Stimulated activated CD4-positive, alpha-beta T cell treated with anti-CD3 and anti-CD28 coated beads, Interleukin-2, amount 100 ng/mL, for 24 hours (primary cell): Measurements from ENCODE around the gene PDPN.
"Not testable (repeated sequence)": the region's sequence is repeated elsewhere in the genome, so short reads cannot be mapped to it uniquely, and the experiment has no call there.

Experiments used
- DNase-seq, 2 donors: peaks; one replicate each; pipeline ENCODE4 v3.0.0-alpha.2; 2020

Gene PDPN, protein sequence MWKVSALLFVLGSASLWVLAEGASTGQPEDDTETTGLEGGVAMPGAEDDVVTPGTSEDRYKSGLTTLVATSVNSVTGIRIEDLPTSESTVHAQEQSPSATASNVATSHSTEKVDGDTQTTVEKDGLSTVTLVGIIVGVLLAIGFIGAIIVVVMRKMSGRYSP

GRCh38 chr1:13583595-13583965 is at the start of gene PDPN:
TSS of gene PDPN (plus strand) at chr1:13583832. CDS start at chr1:13584034, 202 bp downstream.
- DNase-seq, result no peak

- DNase-seq, result no peak
These were observed 48.4 kb upstream of the PDPN start for GRCh38 chr1:13535227-13535626.

DNA sequence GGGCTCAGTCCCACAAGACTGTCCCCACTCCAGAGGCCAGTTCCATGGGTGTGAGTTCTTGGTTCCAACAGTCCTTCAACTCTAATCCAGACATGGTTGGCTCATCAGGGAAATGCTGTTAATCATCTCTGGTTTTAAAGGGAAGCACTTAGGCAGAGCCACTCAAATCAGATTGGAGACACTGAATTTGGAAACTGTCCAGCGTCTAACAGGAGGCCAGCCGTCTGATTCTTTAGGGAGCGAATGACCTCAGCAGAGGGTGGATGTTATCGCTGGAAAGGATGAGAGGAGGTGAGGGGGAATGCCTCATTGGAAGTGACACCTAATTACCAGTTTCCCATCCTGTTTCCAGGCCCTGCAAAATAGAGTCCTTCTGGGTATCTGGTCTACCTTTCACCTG is 47.1 kb upstream of the PDPN start:
- no peak for DNase-seq

- no peak for DNase-seq
These were observed 44.8 kb upstream of the PDPN start for GRCh38 chr1:13538832-13539231.

DNA sequence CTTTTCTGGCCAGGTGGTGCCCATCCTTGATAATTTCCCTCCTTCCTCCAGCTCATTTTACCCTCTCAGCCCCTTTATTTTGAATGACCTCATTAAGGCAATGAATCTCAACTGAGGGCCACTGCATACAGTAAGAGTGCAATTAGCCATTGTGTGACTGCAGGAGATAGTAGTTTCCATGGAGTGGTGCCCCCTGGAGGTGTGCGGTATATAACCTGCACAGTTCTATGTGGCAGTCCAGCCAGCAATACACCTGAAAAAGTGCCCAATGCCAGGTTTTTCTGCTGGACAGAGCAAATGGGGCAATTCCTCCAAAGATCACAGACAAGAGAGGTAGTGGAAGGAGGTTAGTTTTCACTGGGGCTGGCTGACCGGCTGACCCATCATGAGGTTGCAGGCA is 43.9 kb upstream of the PDPN start:
- DNase-seq, result no peak

DNA sequence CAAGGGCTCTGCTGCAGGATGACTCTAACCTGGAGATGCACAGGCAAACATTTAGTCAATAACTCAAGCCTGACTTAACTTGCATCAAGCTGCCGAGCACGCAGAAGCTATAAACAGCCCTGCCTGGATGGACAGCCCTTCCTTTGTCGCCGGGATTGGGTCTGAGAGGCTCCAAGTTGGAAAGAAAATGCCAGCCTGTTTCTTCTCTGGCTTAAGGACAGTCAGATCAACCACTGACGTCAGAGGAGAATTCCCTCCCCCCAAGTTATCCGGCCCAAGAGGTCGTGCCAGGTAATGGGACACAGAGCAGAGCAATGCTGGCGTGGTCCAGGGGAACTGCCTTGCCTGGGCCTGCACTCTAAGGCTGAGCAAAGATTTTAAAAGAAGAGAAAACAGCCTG is 42.8 kb upstream of the PDPN start:
- DNase-seq, result no peak

- no peak for DNase-seq
These were observed 42.0 kb upstream of the PDPN start for GRCh38 chr1:13541435-13542215.

DNA sequence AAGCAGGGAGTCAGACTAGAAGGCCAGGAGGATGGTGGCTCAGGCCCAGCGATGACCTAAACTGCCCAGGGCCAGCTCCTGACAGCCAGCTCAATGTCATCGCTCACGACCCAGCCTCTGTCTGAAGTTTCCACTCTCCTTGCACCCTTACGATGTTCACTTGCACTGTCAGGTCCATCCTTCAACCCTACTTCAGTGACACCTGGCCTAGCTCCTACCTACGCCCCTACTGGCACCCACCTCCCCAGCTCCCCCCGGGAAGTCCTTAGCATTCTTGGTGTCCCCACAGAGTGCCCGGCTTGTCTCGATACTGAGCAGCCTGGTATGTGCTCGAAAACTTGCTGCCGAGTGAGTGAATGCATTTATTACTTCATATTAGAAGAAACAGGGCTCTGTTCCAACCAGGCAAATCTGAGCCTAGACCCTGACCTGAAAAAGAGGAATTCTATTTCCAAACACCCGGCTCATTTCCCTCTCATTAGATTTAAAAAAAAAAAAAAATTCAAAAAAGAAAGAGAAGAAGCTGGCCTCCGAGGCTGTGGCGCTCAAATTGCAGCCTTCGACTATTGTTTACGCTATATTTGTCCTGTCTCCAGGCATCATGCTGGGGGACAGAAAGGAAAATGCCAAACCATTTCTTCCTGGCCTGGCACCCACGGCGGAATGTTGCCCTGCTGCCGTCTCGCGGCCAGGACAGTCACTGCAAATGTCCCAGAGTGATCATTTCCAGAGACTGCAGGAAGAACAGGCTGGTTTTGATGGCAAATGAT is 40.0 kb upstream of the PDPN start:
- no peak for DNase-seq

- DNase-seq, result no peak
These were observed 39.4 kb upstream of the PDPN start for GRCh38 chr1:13544221-13544556.

DNA sequence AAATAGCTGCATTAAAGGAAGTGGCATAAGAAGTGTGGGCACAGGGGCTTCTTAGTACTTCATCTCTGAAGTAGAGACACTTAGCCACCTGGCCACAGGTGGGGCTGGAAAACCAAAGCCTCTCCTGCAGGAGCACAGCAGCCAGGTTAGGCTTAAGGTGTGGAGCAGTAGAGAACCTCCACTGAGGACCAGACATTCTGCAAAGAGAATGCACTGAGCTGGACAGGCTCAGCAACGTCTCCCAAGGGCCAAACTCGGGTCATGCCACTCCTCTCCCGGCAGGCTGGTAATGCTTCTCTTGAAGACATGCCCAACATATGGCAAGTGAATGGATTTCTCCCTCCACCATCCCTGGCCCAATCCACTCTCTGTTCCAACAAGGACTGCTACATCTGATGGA is 36.8 kb upstream of the PDPN start:
- DNase-seq, result no peak

- no peak for DNase-seq
These were observed 35.4 kb upstream of the PDPN start for GRCh38 chr1:13548281-13548680.

DNA sequence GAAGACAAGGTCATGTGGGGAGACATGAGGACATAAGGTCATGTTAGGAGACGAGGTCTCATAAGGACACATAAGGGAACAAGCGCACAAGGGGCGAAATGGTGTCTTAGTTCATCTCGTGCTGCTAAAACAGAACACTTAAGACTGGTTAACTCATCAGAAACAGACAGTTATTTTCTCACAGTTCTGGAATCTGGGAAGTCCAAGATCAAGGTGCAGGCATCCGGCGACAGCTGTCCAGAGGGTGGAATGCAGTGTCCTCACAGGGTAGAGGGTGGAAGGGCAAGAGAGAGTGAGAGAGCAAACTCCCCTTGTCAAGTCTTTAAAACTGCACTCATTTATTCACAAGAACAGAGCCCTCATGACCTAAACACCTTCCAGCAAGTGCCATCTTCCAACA is 34.6 kb upstream of the PDPN start:
- DNase-seq, result no peak

- DNase-seq, result no peak
These were observed 34.1 kb upstream of the PDPN start for GRCh38 chr1:13549521-13549920.

GRCh38 chr1:13550663-13551062 is 33.0 kb upstream of the PDPN start:
- DNase-seq, result no peak

DNA sequence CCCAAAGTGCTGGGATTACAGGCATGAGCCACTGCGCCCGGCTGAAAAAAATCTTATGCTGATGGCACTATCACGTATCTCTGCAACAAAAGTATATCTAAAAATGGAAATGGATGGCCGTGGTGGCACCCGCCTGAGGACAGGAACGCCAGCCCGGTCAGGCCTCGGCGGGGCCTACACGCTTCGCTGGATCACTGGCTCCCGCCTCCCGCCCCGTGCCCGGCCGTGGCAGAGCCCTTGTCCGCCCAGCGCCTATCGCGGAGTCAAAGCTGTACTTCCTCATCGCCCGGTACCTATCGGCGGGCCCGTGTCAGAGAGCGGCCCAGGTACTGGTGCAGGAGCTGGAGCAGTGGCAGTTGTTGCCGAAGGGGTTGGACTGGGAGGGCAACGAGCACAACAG is 28.8 kb upstream of the PDPN start:
- no peak for DNase-seq

- no peak for DNase-seq
These were observed 27.3 kb upstream of the PDPN start for GRCh38 chr1:13556224-13556764.

DNA sequence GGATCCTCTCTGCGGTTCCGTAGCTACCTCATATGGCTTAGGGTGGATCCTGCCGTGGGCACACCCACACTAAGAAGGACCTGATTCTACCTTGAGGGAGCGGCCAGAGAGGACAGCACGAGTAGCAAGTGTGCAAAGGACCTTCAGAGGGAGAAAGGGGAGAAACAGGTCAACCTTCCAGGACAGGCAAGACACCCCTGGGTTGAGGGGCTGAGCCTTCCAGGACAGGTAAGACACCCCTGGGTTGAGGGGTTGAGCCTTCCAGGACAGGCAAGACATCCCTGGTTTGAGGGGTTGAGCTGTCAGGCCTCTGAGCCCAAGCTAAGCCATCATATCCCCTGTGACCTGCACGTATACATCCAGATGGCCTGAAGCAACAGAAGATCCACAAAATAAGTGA is 23.1 kb upstream of the PDPN start:
- no peak for DNase-seq

GRCh38 chr1:13562981-13563380 is 20.7 kb upstream of the PDPN start:
- not testable (repeated sequence) for DNase-seq

DNA sequence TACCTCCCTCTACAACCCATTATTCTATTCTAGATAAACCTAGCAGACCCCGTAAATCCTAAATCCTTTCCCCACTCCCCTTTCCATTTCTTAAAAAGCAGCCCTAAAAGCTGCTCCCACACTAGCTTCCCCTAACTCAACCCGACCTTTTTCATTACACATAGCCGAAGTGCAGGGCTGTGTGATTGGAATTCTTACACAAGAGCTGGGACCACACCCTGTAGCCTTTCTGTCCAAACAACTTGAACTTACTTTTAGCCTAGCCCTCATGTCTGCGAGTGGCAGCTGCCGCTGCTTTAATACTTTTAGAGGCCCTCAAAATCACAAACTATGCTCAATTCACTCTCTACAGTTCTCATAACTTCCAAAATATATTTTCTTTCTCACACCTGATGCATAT is 19.6 kb upstream of the PDPN start:
- no peak for DNase-seq

GRCh38 chr1:13570435-13570834 is 13.2 kb upstream of the PDPN start:
- DNase-seq, result peak in 1 of 2 donors; percentile 3

DNA sequence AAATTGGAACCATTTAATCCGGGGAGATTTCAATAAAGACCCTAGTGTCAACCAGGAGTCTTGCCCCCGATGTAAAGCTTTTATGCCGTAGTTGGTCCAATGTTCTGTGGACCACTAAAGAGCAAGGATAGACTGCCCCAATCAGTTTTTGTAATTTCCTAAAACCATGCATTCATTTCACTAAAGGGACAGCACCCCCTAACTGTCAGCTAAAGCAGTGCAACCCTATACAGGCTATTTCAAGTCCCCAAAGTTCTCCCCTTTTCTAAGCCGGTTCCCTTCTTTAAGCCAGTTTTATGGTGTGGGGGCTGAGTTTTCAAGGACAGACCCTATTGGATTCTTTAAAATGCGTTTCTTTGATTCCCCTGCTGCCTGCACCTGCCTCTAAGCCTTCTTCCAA is 12.7 kb upstream of the PDPN start:
- no peak for DNase-seq

DNA sequence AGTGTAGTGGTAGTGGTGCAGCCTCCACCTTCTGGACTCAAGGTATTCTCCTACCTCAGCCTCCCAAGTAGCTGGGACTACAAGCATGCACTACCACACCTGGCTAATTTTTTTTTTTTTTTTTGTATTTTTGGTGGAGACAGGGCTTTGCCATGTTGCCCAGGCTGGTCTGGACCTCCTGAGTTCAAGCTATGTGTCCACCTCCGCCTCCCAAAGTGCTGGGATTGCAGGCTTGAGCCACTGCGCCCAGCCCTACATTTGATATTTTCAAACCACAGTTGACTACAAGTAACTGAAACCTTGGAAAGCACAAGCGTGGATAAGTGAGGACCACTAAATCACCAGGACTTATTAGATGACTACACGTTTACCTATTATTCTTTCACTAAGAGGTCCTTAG is 10.0 kb upstream of the PDPN start:
- no peak for DNase-seq

GRCh38 chr1:13576926-13577325 is 6.7 kb upstream of the PDPN start:
- DNase-seq, result no peak

GRCh38 chr1:13577846-13578245 is 5.8 kb upstream of the PDPN start:
- no peak for DNase-seq
